HG02610 (cell line): ENCODE results near the gene SEC31A.
"Not testable (repeated sequence)": the region's sequence is repeated elsewhere in the genome, so short reads cannot be mapped to it uniquely, and the experiment has no call there.

ENCODE experiments used
- ATAC-seq: cut with Tn5 transposase; IDR thresholded peaks from one replicate; pipeline ENCODE4 v1.9.1; 2021; ENCODE audit warnings: mild to moderate bottlenecking, moderate library complexity; ENCODE audit not compliant: unreplicated experiment

Gene SEC31A, protein sequence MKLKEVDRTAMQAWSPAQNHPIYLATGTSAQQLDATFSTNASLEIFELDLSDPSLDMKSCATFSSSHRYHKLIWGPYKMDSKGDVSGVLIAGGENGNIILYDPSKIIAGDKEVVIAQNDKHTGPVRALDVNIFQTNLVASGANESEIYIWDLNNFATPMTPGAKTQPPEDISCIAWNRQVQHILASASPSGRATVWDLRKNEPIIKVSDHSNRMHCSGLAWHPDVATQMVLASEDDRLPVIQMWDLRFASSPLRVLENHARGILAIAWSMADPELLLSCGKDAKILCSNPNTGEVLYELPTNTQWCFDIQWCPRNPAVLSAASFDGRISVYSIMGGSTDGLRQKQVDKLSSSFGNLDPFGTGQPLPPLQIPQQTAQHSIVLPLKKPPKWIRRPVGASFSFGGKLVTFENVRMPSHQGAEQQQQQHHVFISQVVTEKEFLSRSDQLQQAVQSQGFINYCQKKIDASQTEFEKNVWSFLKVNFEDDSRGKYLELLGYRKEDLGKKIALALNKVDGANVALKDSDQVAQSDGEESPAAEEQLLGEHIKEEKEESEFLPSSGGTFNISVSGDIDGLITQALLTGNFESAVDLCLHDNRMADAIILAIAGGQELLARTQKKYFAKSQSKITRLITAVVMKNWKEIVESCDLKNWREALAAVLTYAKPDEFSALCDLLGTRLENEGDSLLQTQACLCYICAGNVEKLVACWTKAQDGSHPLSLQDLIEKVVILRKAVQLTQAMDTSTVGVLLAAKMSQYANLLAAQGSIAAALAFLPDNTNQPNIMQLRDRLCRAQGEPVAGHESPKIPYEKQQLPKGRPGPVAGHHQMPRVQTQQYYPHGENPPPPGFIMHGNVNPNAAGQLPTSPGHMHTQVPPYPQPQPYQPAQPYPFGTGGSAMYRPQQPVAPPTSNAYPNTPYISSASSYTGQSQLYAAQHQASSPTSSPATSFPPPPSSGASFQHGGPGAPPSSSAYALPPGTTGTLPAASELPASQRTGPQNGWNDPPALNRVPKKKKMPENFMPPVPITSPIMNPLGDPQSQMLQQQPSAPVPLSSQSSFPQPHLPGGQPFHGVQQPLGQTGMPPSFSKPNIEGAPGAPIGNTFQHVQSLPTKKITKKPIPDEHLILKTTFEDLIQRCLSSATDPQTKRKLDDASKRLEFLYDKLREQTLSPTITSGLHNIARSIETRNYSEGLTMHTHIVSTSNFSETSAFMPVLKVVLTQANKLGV

DNA sequence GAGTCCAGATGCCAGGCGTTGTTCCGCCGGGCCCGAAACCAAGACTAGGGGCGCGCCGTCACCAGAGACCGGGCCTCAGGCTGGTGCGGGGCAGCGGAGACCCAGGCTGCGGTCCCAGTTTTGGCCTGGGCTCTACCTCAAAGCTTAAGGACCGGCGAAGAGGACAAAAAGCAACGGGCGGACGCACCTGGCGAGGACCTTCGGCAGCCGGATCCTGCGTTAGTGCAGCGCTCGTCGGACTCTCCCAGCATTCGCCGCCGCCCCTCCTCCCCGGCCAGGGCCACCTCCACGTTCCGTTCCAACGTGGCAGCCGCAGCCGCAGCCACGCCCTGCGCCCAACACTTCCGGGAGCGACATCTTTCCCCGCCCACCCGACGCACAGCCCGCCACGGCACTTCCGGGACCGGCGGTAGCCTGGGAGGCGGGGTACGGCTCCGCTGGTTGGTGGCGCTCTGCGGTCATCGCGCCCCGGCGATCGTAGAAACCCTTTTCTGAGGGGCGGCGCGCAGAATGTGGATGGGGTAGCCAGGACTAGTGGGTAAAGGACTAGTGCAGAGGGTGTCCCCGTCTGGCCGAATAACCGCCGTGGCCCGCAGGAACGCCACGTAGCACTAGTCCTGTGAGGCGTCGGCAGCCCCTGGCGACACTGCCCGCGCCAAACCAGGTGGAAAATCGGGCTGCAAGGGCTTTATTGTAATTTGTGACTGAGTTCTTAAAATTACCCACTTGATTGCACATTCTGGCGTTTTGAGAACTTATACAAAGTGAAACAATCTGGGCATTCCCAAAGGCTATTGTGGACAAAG lies at the start of gene SEC31A:
Gene SEC31A (minus strand): TSS at position 253 of the 806 bp plus-strand sequence. CDS start 9,217 bp downstream, outside the sequence.
- ATAC-seq = peak; percentile 95

DNA sequence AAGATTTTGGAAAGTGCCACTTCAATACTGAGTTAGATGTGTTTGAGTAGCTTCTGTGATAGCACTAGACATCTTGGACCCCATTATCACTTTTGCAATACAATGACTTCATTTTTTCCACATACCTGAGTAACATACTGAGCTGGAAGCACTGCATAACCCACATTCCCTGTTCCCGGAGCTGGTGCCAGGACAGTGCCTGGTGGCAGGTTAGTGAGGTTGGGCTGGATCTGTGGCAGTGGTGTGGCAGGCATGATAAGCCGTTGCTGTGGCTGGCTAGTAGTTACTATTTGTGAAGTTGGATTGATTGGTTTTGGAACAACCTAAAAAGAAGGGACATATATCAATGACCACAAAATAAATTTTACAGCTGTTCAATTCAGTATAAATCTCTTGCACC lies 48.5 kb upstream of the SEC31A start:
- ATAC-seq = no peak

DNA sequence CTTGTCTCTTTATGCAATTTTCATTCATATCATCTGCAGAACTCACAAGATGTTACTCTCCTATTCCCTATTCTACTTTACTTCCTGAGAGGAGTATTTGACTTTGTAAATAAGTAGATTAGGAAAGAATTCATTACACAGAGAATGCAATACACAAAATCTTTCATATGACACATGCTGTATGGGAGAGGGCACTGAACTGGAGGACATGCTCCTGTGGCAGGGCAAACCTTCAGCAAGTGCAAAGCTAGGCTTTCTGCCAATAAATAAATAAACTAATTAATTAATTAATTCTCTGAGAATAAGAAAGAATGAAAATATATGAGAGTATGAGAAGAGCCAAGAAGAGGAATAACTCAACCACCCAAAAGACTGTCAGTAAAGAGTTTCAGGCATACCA lies 43.5 kb upstream of the SEC31A start:
- ATAC-seq = no peak

DNA sequence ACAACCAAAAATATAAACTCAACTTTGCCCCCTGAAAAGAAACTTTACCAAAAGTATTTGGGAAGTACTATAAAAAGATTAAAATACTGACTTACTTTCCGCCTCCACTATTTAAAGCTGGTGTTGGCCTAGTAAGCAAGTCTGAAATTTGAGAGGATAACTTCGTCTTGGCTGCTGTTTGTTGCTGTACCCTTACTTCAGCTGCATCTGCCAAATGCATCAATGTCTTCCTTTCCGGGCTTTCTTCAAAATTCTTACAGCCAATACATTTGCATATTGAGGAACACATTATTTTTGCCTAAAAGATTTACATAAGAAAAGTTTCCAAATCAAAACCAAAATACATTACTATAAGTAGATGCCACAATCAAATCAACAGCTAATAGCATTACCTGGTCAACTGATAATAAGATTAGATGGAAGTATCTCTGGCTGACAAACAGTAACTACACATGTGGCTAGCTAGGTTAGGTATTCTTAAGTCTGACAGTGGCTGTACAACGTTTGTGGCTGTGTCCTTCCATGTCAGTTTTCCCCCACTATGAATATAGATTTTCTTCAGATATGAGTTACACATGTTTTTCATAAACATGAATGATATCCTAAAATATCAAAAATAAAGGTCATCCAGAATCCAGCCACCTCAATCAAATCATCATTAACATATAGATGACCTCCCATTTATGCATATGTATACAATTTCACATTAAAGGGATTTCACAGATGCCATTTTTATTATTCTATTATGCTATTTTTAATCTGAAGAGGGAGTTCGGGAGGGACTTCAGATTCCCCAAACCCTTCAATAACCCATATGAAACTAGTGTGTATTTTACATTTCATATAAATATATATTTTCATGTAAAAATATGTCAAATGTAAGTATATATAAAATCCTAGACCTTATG lies 40.1 kb upstream of the SEC31A start:
- no peak for ATAC-seq

DNA sequence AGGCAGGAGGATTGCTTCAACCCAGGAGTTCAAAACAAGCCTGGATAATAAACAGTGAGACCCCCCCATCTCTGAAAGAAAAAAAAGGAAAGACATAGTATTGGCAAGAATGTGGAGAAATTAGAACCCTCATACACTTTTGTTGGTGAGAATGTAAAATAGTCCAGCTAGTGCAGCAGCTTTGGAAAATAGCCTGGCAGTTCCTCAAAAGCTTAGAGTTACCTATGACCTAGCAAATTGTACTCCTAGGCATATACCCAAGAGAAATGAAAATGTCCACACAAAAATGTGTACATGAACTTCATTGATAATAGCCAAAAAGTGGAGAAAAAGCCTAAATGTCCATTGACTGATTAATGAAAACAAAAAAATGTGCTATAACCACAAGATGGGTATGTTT lies 30.8 kb upstream of the SEC31A start:
- ATAC-seq = no peak

DNA sequence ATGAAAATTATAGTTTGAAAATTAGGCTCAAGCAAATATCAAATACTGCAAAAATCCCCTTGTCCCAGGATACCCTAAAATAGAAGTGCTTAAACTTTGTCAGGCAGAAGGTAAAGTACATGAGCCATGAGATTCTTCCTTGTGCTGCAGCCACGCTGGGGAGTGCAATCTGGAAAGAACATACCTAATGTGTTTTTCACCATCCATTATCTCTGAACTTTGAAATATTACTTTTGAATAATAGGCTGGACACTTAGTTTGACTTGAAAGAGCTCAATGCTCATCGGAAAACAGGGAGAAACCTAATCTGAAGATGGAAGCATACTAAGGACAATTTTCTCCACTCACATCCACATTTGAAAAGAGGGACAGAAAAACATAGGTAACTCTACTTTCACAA lies 28.4 kb upstream of the SEC31A start:
- no peak for ATAC-seq

DNA sequence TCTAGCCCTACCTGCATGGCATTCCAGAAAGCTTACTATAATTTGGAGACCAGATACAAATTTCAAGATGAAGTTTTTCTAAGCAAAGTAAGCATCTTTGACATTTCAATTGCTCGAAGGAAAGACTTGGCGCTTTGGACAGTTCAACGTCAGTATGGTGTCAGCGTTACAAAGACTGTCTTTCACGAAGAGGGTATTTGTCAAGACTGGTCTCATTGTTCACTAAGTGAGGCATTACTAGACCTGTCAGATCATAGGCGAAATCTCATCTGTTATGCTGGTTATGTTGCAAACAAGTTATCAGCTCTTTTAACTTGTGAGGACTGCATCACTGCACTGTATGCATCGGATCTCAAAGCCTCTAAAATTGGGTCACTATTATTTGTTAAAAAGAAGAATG lies 27.1 kb upstream of the SEC31A start:
- no peak for ATAC-seq

DNA sequence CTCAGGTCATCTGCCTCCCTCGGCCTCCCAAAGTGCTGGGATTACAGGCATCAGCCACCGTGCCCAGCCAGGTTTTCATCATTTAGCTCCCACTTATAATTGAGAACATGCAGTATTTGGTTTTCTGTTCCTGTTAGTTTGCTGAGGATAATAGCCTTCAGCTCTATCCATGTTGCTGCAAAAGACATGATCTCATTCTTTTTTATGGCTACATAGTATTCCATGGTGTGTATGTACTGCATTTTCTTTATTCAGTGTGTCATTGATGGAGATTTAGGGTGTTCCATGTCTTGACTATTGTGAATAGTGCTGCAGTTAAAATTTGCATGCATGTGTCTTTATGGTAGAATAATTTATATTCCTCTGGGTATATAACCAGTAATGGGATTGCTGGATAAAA lies 23.0 kb upstream of the SEC31A start:
- ATAC-seq = not testable (repeated sequence)

DNA sequence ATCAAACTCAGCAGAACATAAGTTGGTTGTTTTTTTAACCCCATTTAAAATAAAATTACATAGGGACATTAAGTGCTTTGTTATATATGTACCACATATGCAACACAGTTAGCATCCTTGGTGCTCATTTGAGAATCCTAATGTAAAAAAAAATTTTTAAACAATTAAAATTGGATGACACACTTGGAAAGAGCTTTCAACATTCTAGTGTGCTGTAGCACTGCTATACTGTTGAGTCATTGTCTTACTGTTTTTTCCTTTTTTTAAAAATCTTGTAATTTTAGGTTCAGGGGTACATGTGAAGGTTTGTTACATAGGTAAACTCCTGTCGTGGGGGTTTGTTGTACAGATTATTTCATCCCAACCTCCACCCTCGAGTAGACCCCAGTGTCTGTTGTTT lies 22.4 kb upstream of the SEC31A start:
- ATAC-seq = no peak

DNA sequence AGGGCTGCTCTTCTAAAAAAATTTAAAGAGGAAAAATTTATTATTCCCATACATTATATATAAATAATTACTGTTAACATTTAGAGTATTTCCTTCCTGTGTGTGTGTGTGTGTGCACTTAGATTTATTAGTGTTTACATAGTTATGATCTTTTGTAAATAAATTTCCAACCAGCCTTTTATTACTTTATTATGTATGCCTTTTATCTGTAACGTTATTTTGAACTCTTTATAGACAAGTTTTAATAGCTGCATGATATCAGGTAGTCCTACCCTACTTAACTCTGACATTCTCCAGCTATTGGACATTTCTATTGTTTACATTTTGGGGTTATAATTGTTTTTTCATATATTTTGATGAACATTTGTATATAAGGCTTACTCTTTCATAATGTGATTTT lies 18.4 kb upstream of the SEC31A start:
- no peak for ATAC-seq

DNA sequence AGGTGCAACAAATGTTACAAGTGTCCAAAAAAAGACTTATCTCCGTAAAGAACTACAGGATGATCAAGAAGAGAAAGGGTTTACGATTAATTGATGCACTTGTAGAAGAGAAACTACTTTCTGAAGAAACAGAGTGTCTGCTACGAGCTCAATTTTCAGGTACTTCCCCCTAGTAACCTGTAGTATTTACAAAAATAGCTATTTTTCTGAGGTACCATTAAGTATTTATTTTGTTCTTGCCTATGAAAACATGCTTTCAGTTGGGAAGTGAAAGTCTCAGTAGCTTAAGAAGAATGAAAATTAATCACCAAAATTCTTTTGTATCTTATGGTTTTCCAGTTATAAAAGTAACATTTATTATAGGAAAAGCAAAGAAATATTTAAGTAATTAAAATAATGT lies 15.5 kb upstream of the SEC31A start:
- ATAC-seq = no peak

DNA sequence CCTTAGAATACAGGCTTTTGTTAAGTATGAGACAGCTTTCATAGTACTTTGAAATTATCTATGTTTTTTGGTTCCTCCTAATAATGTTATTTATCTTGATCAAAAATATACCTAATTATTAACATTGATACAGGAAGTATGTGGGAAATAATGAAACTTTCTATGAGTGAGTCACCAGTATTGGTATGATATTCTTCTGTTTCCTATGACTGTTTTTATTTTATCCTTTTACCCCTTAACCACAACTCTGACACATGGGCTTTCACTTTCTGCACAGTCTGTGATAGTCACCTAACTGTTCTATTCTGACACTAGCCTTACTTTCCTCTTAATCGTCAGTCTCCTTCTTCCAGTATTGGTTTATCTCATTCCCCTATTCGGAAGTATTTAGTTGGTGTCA lies 14.3 kb upstream of the SEC31A start:
- ATAC-seq = peak; percentile 67

DNA sequence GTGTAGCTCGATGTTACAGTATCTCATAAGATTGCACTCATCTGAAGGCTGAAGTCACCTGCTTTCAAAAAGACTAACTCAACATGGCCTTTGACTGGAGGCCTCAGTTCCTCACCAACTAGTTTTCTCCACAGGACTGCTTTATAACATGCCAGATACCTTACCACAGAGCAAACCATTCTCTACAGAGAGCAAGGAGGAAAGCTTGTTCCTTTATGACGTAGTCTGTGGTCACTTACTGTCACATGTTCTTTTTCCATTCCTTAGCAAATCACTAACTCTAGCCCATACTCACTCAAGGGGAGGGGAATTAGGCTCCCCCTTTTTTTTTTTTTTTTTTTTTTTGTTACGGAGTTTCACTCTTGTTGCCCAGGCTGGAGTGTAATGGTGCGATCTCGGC lies 12.8 kb upstream of the SEC31A start:
- ATAC-seq = no peak

DNA sequence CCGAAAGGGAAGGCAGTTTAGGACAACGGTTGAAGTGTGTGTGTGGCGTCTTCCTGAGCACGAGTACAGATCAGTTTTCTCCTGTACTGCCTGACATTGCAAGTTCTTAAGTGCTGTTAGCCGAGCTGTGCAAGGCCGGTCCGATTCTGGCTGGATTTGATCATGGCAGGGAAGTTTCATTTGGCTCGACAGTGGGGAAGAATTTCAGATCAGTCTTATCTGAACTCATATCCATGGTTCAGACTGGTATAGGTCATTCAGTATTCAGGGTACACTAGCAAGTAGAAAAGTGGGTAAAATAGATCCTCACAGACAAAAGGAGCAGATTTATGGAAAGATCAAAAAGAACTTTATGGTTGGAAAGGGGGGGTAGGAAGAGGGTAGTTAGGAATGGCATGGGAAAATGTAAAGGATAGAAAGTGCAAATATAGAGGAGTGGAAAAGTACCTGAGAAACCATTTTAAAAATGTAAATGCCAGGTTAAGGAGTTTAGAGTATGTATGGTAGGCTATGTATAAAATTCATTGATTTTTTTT lies 10.3 kb upstream of the SEC31A start:
- no peak for ATAC-seq

DNA sequence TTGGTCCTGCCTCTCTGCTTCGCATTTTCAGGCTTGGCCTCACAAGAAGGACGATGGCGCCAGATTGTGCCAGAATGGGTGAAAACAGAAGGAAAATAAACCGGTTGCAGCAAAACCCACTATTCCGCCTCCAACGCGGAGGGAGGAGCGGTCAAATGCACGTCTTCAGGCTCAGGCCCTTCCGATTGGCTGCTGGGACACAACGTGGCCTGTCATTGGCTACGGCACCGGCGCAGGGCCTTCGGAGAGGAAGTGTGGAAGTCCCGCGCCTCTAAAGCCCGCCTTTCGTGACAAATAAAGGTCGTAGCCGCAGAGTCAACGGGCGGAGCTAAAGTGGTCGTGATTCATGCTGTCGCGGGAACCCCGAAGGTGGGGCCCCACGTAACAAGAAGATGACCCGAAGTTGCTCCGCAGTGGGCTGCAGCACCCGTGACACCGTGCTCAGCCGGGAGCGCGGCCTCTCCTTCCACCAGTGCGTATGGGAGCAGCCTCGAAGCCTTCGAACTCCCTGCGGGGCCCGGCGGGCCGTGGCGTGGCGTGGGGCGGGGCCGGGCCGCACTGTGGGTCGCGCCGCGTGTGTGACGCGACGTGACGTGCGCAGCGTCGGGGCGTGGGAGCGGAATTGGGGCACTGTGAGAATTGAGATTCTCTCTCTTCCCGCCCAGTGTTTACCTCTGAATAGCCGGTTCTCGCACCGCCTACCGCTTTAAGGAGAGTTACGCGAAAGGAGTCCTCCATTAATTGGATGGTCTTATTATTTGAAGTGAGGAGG lies 9.6 kb upstream of the SEC31A start, which contains the start of gene THAP9:
Gene THAP9 (plus strand): TSS at position 325 of the 772 bp plus-strand sequence. CDS start 68 bp downstream, at position 393.
- ATAC-seq = peak; percentile 87

DNA sequence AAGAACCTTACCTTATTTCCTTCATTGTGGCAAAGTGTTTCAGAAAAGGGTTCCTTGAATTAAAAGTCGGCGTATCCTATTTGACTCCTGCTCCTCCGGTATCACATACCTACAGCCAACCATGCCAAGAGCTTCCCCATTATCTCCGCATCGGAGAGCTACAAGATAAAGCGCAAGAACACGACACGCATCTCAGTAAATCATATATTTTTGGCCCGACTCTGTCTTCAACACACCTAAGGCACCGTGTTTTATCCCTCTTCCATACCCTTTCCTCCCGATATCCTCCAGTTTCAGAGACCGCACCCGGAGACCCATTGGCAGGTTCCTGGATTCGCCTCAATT lies 9.1 kb upstream of the SEC31A start:
- peak; percentile 3 for ATAC-seq

DNA sequence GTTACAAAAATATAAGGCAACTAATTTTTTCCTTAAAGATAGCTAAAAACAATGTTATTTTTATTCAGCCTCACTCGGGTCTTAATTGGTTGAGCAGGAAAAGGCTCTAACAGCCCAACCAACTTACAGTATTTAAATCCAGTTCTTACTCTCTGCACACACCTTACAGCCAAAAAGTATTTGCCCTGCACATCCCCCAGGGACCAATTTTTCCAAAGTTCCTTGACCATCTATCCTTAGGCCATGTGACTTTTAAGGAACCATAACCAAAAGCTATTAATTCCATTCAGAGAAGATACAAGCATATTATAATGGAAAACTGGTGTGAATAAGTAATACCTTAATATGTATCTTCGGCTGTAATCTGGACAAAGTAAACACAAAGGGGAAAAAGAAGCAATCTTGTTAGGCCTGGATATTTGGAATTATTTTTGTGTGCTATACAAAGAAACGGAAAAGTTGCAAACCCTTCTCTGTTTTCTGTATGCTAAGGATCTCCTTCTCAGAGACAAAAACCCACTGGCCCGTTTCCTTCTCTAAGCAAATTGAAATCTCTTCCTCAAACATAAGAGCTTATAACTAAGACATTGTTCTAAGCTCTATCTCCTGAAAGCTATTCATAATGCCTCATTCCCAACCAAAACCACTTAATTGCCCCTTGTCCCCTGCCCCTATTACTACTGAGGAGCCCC lies 8.6 kb upstream of the SEC31A start:
- no peak for ATAC-seq
